Inflammatory macrophage treated with lipopolysaccharide for 4 hours (primary cell): ENCODE results near the gene ASXL1.

Experiments used
- DNase-seq: peaks from one replicate; pipeline ENCODE4 v3.0.0-alpha.2; 2020

The ASXL1 gene

GRCh38 chr20:32442630-32443373, 84.7 kb downstream of the ASXL1 start:
- DNase-seq: no peak

DNA sequence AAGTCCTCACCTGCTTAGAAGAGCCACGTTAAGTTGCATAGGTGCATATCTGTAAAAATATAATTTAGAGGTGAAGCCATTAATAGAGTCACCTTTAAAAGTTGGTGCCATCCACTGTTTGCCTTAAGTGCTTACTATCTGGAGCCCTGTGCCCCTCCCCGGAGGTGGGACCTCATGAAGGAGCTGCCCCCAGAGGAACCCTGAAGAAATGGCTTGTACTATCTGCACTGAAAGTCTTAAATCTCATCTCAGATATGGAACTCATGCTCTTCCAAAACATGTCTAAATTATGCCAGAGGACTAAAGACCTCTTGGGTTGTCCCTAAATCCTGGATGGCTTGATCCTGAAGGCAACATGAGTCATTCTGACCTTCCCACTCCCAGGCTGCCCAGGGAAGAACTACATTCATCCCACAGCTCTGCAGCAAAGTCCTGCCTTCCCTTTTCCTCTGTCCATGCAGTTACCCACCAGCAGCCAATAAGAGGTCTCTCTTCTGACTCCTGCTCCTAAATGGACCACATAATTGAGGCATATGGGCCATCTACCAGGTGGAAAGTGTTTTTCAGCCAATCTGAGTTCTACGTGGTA, 85.3 kb downstream of the ASXL1 start:
- no peak for DNase-seq

DNA sequence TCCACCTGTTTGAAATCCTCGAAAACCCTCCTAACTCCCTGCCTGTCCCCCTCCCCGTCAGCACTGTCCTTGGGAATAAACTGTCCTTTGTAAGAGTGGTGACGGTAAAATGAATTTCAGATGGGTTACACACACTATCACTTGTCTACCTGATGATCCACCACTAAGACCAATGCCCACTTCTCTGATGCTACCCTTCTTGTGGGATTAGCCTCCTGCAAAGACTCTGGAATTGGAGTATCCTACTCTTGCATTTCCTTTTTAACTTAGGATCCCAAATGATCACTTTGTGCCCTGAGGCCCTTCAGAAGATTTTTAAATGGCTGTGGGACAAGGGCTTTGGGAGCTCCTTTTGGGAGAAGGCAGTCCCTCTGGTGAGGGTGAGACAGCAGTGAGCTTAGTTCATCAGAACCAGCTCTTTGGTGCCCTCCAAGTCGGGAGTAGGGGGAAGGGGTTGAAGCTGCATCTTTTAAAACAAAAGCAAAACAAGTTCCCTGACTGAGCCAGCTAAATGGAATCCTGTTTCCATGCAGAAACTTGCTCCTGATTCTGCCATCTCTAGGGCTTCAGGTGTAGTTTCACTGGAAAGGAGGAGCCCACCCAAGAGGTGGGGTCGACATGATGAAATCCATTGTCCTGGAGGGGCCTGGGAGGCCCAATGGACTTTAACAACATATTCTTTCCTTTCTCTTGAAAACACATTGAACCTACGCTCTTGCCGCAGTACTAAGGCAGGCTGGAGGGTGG, 86.5 kb downstream of the ASXL1 start:
- DNase-seq: no peak

GRCh38 chr20:32445539-32446273, 87.6 kb downstream of the ASXL1 start:
- DNase-seq: no peak

DNA sequence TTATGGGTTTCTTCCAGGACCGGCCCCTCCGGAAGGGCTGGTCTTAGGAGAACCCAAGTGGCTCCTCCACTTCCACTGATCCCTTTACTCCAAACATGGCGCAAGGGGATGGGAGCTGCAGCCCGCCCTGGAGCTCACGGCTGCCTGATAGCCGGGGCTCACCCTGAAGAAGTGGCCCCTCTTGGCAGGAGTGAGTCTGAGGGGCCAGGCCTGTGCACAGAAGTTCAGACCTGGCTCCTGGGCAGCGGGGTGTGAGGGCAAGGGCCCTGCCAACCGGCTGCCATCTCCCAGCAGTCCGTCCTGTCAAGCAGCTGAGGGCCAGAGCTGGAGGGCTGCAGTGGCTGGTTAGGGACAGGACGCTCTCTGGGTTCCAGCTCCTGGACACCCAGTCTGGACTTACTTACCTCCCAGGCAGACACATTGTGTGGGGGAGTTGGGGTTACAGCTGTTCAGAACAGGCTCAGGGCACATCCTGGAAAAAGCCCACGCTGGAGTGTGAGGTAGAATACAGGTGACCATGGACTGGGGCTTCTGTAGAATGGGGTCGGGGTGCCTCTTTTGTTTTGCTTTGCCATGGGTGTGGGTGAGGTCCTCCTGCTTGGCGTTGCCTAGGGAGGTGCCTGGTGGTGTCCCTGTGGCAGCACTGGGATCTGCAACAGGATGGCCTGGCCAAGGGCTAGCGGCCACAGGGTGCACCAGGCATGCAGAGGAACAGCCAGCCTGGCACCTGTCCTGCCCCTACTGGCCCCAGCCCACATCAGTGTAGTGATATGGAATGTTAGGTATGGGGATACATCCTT, 88.4 kb downstream of the ASXL1 start:
- DNase-seq: no peak

GRCh38 chr20:32447136-32448027, 89.3 kb downstream of the ASXL1 start:
- DNase-seq: no peak

DNA sequence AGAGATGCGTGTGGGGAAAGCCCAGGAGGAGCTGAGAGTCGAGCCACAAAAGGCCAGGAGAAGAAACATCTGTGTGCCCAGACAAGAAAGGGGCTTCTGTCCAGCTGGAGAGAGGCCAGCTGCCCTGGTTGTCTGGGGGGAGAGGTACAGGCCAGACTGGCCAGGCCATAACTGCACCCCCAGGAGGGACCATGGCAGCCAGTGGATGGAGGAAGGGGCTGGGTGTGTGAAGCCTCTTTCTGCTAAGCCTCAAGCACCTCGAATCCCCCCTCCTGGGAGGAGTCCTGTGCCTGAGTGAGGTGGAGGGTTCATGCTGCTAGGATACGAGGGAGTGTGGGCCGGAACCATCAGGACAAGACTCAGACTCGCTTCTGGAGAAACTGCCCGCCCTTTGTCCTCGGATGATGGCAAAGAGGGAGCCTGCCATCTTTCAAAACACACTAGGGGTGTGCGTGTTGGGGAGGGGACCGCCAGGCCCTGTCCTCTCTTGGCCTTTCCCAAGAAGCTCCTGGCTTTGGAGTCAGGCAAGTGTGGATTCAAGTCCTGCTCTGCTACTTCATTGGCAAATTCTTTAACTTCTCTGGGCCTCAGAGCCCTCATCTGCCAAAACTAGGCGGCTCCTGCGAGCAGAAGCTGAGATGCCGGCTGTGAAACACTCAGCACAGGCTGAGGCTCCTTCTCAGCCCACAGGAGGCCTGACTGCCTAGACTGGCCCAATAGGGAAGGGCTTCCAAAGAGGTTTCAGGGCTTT, 90.3 kb downstream of the ASXL1 start:
- DNase-seq: no peak

DNA sequence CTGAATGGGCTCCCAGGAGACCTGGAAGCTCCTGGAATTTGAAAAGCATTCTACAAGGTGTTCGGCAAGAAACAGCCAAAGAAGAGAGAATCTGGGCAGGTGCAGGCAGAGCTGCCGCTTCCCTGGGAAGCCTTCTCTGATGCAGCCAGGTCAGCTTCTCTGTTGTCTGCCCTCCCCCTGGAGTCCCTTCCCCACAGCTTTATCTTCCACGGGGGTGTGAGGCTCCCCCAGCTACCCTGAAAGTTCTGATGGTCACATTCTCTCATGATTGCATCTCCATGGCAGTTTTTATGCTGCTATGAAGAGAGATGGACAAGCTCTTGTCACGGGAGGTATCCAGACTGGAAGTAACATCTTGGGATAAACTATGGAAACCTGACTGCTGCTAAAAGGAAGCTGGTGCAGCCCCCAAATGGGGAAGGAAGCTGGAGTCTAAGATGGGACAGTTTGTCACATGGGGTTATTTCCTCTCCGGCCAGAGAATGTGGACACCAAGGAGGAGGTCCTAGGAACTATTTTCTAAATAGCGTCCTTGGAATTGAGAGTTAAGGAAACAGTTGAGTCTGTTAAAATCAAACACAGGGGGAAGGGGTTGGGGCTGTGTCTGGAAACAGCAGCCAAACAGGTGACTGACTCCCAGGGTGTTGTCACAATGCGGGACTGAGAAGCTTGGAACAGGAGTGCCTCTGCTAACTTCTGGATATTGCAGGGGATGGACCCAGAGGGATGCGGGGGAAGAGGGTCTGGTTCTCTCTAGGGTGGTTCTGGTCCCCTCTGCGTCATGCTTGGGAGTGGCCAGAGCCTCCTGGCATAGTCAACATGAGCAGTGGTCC, 91.1 kb downstream of the ASXL1 start:
- DNase-seq: peak; percentile 46

DNA sequence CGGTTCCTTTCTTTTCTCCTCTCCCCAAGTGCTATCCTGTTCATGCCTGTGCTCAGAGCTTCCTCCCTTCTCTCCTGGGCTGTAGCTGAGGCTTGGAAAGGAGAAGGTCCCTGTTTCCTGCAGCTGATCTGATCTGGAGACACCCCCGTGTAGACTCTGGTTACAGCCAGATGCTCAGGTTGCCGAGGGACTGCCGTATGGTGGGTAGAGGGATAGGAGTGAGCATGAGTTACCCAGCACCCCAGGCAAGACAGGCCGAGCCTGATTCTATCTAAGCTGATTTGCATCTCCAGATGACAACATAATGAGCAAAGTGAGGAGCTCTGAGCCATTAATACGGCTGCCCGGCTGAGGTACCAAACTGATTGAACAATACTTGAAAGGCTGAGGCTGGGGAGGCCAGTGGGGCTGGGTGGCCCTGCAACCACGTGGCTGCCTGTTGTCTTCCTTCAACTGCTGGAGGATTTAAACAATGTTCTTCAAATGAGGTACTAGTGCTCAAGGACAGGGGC, 91.8 kb downstream of the ASXL1 start:
- DNase-seq: no peak

DNA sequence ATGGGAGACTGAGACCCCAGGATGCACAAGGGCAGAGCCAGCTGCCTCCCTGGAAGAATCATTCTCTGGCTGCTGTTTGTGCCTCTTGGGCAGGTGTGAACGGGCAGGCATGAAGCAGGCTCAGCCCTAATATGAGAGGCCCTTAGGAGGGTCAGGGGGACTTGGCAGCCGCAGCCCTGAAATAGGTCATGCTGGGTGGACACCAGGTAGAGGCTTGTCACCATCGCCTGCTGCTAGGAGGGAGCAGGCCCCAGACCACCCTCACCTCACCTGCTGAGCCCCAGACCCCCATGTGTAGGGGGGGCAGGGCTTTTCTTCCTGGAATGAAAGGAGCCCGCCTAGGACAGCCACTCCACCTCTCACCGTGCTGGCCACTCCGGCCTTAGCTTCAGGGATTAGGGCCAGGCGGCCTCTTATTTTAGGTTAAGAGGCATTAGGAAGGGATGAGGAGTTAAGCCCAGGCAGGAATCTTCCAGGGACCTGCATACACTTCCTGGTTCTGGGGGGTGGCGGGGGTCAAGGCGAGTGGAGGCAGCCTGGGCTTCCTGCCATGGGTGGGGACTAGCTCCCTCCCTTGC, 92.4 kb downstream of the ASXL1 start:
- DNase-seq: no peak

GRCh38 chr20:32451340-32451681, 93.2 kb downstream of the ASXL1 start:
- DNase-seq: no peak

DNA sequence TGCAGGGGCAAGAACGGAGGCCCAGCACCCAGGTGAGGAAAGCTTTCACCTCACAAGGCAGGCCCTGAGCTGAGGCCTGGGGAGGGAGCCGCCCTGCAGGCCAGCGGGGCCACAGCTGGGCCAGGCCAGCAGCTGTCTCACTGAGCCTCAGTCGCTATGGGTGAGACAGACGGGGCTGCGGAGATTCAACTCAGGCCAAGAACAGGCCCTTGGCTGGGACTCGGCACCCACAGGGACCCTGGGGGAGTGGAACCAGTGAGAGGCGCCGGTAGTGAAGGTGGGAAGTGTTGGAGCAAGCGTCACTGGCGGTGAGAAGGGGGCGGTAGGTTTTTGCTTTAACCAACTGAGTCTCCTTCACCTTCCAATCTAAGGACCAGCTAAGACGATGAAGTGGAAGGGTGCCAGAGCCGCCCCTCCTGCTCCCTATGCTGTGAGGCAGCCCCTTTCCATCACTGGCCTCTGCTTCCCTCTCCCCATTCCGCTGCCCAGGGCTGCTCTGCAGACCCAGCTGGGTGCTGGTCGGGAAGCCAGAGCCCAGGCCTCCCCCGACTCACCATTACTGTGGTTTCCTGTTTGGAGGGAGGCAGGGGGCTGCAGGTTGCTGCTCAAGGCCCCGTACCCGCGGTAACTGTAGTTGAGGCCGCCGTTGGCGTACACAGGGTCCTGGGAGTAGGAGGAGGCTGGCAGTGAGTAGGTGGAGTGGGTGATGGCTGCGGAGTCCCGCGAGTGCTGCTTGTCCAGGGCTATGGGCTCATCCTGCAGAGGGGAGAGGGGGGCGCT, 93.7 kb downstream of the ASXL1 start:
- DNase-seq: no peak

DNA sequence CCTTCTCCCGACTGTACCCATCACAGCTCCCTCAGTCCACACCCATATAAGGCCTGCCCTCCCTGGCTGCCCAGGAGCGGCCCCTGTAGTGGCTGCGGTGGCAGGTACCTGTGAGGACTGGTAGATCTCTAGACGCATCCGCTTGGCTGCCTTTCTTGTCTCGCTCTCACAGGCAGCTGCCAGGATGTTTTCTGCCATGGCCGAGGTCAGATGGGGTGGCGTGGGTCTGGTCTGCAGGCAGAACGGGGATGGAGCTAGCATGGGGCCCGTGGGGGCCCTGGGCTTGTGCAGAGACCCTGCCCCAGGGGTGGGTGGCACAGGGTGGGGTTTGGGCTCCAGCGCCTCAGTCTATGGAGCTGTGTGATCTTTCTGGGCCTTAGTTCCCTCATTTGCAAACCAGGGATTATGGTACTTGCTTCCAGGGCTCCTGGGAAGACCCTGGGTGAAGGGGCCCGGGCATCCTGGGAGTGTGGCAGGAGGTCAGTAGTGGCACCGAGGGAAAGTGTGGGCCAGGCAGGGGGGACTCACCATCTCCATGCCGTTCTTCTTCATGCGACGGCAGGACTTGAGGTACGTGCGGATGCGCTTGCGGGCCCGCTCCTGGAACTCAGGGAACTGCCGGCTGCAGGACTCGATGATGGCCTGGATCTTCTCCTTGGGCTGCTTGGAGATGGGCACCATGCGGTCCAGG, 94.8 kb downstream of the ASXL1 start:
- DNase-seq: no peak

GRCh38 chr20:32453467-32454163, 95.5 kb downstream of the ASXL1 start:
- DNase-seq: no peak

- no peak for DNase-seq
Measured at GRCh38 chr20:32454164-32455145, 96.3 kb downstream of the ASXL1 start.
